GM19463 (cell line): Measurements from ENCODE around the gene TAF5L.
A peak's percentile ranks its signal among the peaks of the same experiment; 100 is the strongest.
"Not testable (repeated sequence)": the region's sequence is repeated elsewhere in the genome, so short reads cannot be mapped to it uniquely, and the experiment has no call there.

ENCODE experiments used
- ATAC-seq: cut with Tn5 transposase; IDR thresholded peaks from one replicate; pipeline ENCODE4 v1.9.1; 2021; ENCODE audit warnings: mild to moderate bottlenecking, moderate library complexity; ENCODE audit not compliant: unreplicated experiment

The TAF5L gene

GRCh38 chr1:229642970-229643369, 17.0 kb upstream of the TAF5L start:
- ATAC-seq, result no peak

GRCh38 chr1:229642376-229642775, 16.5 kb upstream of the TAF5L start:
- ATAC-seq, result no peak

GRCh38 chr1:229641306-229641705, 15.4 kb upstream of the TAF5L start:
- no peak for ATAC-seq

GRCh38 chr1:229640455-229640854, 14.5 kb upstream of the TAF5L start:
- ATAC-seq, result no peak

GRCh38 chr1:229637746-229638145, 11.8 kb upstream of the TAF5L start:
- ATAC-seq, result no peak

- no peak for ATAC-seq
These were observed 10.1 kb upstream of the TAF5L start for GRCh38 chr1:229636042-229636441.

- ATAC-seq, result no peak
These were observed 6.0 kb upstream of the TAF5L start for GRCh38 chr1:229631966-229632365.

GRCh38 chr1:229631148-229631547, 5.2 kb upstream of the TAF5L start:
- ATAC-seq, result no peak

GRCh38 chr1:229629261-229629660, 3.3 kb upstream of the TAF5L start:
- ATAC-seq, result no peak

- no peak for ATAC-seq
These were observed 1.1 kb upstream of the TAF5L start for GRCh38 chr1:229627003-229627402.

- ATAC-seq, result peak; percentile 32
These were observed 629 bp downstream of the TAF5L start for GRCh38 chr1:229625071-229625914.

GRCh38 chr1:229624521-229625070, 1.3 kb downstream of the TAF5L start:
- ATAC-seq, result no peak

GRCh38 chr1:229623838-229624237, 2.1 kb downstream of the TAF5L start:
- ATAC-seq, result no peak

- ATAC-seq, result no peak
These were observed 2.7 kb downstream of the TAF5L start for GRCh38 chr1:229623225-229623624.

- ATAC-seq, result not testable (repeated sequence)
These were observed 3.2 kb downstream of the TAF5L start for GRCh38 chr1:229622641-229623120.

GRCh38 chr1:229621663-229622062, 4.3 kb downstream of the TAF5L start:
- ATAC-seq, result no peak

GRCh38 chr1:229620876-229621275, 5.0 kb downstream of the TAF5L start:
- ATAC-seq, result no peak

- no peak for ATAC-seq
These were observed 6.3 kb downstream of the TAF5L start for GRCh38 chr1:229619614-229620013.

- ATAC-seq, result no peak
These were observed 6.9 kb downstream of the TAF5L start for GRCh38 chr1:229619002-229619401.

GRCh38 chr1:229617351-229618100, 8.4 kb downstream of the TAF5L start:
- ATAC-seq, result no peak

GRCh38 chr1:229614701-229615100, 11.2 kb downstream of the TAF5L start:
- ATAC-seq, result no peak

- ATAC-seq, result no peak
These were observed 12.0 kb downstream of the TAF5L start for GRCh38 chr1:229613938-229614337.
